Skeletal muscle satellite cell (primary cell): Measurements from ENCODE around the gene CAT.

Source experiments
- H3K27me3 ChIP-seq: 2 replicates; pipeline ENCODE4 v1.7.0; 2013; ENCODE audit warnings: low read length; ENCODE audit not compliant: control insufficient read depth, insufficient read depth
- H3K36me3 ChIP-seq: 2 replicates; pipeline ENCODE4 v1.7.0; 2013; ENCODE audit warnings: mild to moderate bottlenecking, control low read depth, low read length; ENCODE audit not compliant: insufficient read depth
- H3K4me1 ChIP-seq: 2 replicates; pipeline ENCODE4 v1.7.0; 2013; ENCODE audit warnings: low read length; ENCODE audit not compliant: control insufficient read depth, insufficient read depth
- H3K4me2 ChIP-seq: 2 replicates; pipeline ENCODE4 v1.7.0; 2013; ENCODE audit warnings: mild to moderate bottlenecking, low read length
- H3K4me3 ChIP-seq: 2 replicates; pipeline ENCODE4 v1.7.0; 2013; ENCODE audit warnings: low read length
- H3K9ac ChIP-seq: 2 replicates; pipeline ENCODE4 v1.7.0; 2013; ENCODE audit warnings: mild to moderate bottlenecking, low read depth, low read length, moderate library complexity
- H3K9me3 ChIP-seq: replicated peaks from 2 replicates; pipeline ENCODE4 v1.7.0; 2013; ENCODE audit warnings: mild to moderate bottlenecking, control low read depth, low read length

CAT gene

DNA sequence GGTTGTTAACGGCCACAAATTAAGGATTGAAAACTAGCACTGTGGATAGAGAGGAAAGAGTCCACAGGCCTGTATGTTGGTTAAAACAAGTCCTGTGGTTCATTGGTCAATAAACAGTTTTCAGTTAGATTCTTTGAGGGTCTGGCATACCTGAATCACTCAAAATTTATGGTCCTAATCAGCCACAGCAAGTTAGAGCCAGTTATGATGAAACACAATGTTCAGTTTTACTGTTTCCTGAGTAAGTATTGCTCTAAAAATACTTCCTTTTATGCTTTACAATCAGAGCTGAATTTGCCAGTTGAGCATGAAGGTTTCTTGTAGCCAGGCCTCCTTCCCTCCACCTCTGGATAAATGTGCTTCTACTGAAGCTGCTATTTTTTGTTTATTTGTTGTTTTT lies 12.9 kb upstream of the CAT start:
- Histone ChIP-seq H3K4me3 (no peak overlapping the region), H3K36me3 (no peaks in the 10 kb centered on the region), H3K4me1 (peaks cover 19% of the 10 kb centered on the region), H3K4me2 (no peak overlapping the region), H3K9ac (no peak overlapping the region), H3K27me3 (peaks cover 12% of the 10 kb centered on the region), H3K9me3 (no peaks in the 10 kb centered on the region)

DNA sequence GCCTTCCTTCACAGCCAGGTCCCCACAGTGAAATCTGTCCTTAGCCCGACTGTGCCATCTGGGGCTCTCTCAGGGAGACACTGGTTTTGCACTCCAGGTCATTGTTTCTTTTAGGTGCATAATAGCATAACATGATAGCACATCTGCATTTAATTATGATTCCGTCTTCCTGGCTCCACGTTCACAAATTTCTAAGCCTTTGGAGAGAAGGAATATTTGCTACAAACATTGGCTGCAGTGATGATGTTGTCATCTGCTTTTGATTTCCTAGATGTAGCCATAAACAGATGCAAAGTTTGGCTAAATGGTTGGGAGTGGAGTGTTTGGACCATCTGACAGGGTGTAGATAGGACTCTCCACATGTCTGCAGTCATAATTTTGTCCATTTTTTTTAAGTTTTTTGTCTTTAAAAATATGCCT lies 12.0 kb upstream of the CAT start:
- H3K4me3 ChIP-seq = peak overlapping the region; percentile 15
- H3K4me1 ChIP-seq = peaks cover 19% of the 10 kb centered on the region

DNA sequence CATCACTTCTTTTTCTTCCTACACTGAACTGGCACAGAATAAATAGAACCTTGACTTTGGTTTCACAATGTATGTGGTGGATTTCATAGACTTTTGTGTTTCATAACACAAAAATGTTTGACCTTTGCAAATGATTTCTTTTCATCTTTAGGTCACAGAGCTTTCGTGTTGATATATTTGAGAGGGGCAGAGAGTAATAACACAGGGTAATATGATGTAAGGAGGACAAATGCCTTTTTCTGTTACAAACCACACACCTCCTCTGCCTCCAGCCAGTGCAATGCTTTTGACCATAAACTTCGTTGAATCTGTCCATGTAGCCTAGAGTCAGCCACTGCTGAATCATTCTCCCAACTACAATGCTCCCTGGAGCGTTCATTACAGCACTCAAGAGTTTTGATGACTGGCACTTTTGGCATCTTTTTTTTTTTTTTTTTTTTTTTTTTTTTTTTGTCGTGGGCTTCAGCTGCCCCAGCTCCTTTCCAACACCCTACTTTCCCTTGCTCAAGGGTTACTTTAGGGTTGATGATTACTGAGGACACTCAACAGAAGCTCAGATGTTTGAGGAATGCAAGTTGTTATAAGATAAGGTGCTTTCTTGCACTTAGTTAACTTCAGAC lies 11.4 kb upstream of the CAT start:
- Histone ChIP-seq H3K4me3 (peak overlapping the region; percentile 15), H3K4me2 (peak overlapping the region; percentile 55), H3K9me3 (no peaks in the 10 kb centered on the region), H3K27me3 (peaks cover 9% of the 10 kb centered on the region), H3K9ac (no peak overlapping the region), H3K4me1 (peaks cover 19% of the 10 kb centered on the region), H3K36me3 (no peaks in the 10 kb centered on the region)

More for the DNA sequence above, 12.0 kb upstream of the CAT start:
- Histone ChIP-seq H3K9ac (no peak overlapping the region), H3K27me3 (peaks cover 8% of the 10 kb centered on the region), H3K36me3 (no peaks in the 10 kb centered on the region), H3K9me3 (no peaks in the 10 kb centered on the region), H3K4me2 (peak overlapping the region; percentile 55)

DNA sequence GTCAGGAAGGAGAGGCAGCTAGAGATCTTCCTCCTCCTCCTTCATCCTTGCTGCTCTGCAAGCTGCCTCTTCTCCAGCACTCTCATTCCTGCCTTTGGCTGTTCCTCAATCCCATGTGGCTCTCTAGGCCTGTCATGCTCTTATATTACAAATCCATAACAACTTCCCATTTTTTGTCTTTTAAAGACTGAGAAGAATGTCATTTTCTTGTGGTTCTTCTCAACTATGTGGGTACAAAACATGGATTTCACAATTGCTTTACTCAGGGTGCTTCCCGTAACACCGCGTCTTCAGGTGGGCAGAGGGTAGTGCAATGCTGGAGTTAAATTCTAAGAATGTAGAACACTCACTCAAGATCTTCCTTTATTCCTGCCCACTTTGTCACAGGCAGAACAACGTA lies 6.8 kb upstream of the CAT start:
- Histone ChIP-seq H3K9ac (no peak overlapping the region), H3K36me3 (no peaks in the 10 kb centered on the region), H3K4me1 (peaks cover 9% of the 10 kb centered on the region), H3K9me3 (no peaks in the 10 kb centered on the region), H3K4me2 (no peak overlapping the region), H3K27me3 (peaks cover 7% of the 10 kb centered on the region), H3K4me3 (no peak overlapping the region)

DNA sequence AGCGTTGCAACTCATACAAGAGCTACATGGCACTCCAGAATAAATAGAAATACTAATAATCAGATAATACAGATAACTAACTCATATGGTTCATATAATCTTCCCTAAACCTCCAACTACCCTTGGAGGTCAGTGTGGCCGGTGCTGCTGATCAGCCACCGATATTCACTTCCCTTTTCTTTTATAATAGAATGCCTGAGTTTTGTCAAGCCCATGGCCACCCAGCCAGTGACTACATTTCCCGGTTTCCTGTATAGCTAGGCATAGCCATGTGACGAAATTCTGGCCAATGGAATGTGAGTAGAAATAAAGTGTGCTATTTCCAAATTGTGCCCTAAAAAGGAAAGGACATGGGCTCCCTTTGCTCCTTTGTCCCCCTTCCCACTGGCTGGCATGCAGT lies 5.9 kb upstream of the CAT start:
- Histone ChIP-seq H3K4me3 (no peak overlapping the region), H3K9ac (no peak overlapping the region), H3K9me3 (no peaks in the 10 kb centered on the region), H3K4me1 (peaks cover 1% of the 10 kb centered on the region), H3K36me3 (no peaks in the 10 kb centered on the region), H3K27me3 (peaks cover 7% of the 10 kb centered on the region), H3K4me2 (no peak overlapping the region)

DNA sequence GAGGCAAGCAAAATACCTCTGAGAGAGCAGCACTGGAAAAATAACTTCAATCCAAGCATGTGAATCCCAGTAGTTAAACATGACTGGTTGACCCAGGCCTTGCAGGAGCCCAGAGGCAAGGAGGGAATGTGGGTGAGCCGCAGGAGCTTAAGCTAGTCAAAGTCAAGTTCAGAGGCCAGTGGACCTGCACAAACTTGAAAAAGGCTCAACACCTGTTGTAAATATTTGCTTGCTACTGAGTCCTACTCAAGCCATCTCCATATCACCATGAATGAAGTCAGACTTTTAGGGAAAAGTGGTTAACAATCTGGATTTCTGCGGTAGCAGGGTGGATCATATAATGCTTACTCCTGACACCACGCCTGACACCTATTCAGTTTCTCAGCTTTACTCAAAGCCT lies 4.8 kb upstream of the CAT start:
- Histone ChIP-seq H3K9me3 (no peaks in the 10 kb centered on the region), H3K36me3 (no peaks in the 10 kb centered on the region), H3K4me2 (no peak overlapping the region), H3K4me3 (no peak overlapping the region), H3K9ac (no peak overlapping the region), H3K4me1 (no peaks in the 10 kb centered on the region), H3K27me3 (peaks cover 7% of the 10 kb centered on the region)

DNA sequence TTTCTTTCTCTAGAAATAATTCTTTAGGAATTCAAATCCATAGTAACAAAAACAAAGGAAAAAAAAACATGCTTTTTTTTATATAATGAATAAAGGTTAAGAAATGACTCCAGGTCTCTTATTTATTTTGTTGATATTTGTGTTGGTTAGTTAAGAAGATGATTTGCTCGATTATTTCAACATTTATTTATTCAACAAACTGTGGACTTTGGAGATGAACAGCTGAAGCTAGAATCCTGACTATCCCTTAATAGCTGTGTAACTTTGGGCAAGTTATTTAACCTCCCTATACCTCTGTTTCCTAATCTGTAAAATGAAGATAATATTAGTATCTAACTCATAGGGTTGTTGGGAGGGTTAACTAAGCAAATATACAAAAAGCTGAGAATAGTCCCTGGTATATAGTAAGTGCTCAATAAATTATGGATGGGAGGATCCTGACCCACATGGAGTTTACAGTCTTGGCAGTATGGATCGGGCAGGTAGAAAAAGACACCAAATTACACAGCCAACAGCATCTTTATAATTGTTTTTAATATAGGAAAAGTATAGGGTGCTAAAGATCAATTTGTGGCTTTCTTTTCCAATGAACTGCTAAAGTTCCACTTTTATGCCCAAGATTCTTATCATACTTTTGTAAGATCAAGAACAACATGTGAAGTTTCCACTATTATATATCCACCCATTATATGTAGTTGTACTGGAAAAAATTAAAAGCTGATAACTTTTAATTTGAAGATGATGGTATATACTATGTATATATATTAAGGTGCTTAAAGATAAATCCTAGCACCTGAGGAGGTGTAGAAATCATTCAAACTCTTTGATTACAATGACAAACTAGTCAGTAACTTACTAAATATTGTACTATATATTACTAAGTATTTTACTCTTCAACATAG lies 1.3 kb upstream of the CAT start:
- Histone ChIP-seq H3K36me3 (no peaks in the 10 kb centered on the region), H3K4me2 (peak overlapping the region; percentile 97), H3K9me3 (no peaks in the 10 kb centered on the region), H3K9ac (peak overlapping the region; percentile 84), H3K4me1 (peaks cover 10% of the 10 kb centered on the region), H3K27me3 (no peaks in the 10 kb centered on the region), H3K4me3 (peak overlapping the region; percentile 94)

DNA sequence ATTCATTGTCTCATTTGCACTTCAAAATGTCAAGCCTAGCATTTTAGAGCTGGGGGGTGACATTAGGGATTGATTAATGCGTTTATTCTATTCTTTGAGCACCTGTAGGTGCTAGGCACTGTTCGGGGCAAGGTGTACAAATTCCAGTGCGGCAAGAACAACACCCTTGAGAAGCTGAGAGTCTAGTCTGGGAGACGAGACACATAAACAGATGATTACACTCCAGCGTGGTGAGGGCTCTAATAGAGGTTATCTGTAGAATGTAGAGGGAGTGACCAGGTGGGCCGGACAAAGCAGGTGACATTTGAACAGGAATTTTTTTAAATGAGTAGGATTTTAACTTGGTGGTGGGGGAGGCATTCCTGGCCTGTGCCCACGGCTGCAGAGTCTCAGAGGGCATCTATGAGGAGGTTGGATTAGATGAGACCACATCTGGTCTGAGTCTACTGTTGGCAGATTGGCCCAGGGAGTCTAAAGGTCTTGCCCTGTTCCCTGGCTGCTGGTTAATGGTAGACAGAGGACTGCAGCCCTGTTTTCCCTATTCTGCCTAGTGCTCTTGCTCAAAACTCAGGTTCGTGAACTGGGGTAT lies 970 bp downstream of the CAT start:
- H3K36me3 ChIP-seq = no peaks in the 10 kb centered on the region
- H3K9ac ChIP-seq = peak overlapping the region; percentile 84
- H3K4me2 ChIP-seq = peak overlapping the region; percentile 97
- H3K27me3 ChIP-seq = no peaks in the 10 kb centered on the region
- peak overlapping the region; percentile 94 for H3K4me3 ChIP-seq
- peaks cover 10% of the 10 kb centered on the region for H3K4me1 ChIP-seq
- H3K9me3 ChIP-seq = no peaks in the 10 kb centered on the region

DNA sequence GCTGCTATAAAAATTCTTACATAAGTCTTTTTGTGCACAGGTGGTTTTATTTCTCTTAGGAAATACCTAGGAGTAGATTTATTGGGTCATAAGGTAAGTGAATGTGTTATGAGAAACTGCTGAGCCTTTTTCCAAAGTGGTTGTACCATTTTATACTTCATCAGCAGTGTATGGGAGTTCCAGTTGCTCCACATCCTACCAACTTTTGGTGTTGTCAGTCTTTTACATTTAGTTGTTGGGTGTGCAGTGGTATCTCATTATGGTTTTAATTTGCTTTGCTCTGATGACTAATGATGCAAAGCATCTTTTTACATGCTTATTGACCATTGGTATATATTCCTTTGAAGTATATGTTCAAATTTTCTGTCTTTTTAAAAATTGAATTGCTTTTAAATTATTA lies 3.1 kb downstream of the CAT start:
- H3K4me1 ChIP-seq = peaks cover 10% of the 10 kb centered on the region
- no peak overlapping the region for H3K4me2 ChIP-seq
- no peaks in the 10 kb centered on the region for H3K27me3 ChIP-seq
- no peaks in the 10 kb centered on the region for H3K36me3 ChIP-seq
- no peaks in the 10 kb centered on the region for H3K9me3 ChIP-seq
- no peak overlapping the region for H3K4me3 ChIP-seq
- H3K9ac ChIP-seq = no peak overlapping the region

DNA sequence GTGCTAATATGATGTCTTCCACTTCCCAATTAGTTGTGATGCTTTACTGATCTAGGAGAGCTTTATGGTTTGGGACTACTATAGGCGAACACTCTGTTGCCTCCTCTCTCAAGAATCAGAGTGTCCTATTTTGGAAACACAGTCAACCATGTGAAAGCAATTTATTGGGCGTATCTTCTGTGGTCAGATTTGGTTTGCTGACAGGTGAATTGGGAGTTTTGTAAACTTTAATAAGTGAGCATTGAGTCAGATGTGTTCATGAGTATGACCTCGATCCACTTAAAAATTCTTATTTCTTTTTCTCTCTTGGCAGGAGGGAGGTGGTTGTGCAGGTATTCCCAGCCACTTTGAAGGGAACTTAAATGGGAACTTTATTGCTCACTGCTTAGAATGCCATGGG lies 4.4 kb downstream of the CAT start:
- Histone ChIP-seq H3K27me3 (no peaks in the 10 kb centered on the region), H3K4me3 (no peak overlapping the region), H3K36me3 (no peaks in the 10 kb centered on the region), H3K9me3 (no peaks in the 10 kb centered on the region), H3K4me2 (no peak overlapping the region), H3K4me1 (peaks cover 10% of the 10 kb centered on the region), H3K9ac (no peak overlapping the region)

DNA sequence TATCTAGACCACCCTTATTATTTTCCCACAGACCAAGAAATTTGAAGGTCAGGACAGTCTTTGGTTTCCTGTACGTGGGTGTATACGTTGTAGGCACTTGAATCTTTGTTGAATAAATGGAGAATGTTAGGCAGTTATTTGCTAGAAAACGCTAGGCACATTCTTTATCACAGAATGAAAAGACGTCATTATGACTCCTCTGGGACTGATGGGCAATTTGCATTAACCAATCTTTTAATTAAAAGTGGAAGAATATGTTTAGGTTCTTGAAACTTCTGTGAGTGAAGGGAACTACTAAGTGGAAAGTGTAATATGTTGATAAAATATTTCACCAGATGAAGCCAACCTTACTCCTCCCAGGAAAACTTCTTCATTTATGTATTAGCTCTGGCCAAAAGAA lies 5.7 kb downstream of the CAT start:
- H3K4me1 ChIP-seq = peaks cover 8% of the 10 kb centered on the region
- H3K27me3 ChIP-seq = no peaks in the 10 kb centered on the region
- no peak overlapping the region for H3K9ac ChIP-seq
- H3K36me3 ChIP-seq = no peaks in the 10 kb centered on the region
- H3K4me3 ChIP-seq = no peak overlapping the region
- H3K9me3 ChIP-seq = no peaks in the 10 kb centered on the region
- H3K4me2 ChIP-seq = no peak overlapping the region
